GM12878 (cell line): ENCODE results near the gene HEATR9. TPM values are rescaled to one million over a fixed set of nuclear protein-coding genes. Genes with fewer than 3 reads are reported as not detected.

ENCODE experiments used
- BMI1 ChIP-seq: fragments of 450-650 bp; IDR thresholded peaks from 2 replicates; pipeline ENCODE4 v1.6.1; 2016; ENCODE audit warnings: mild to moderate bottlenecking, moderate library complexity, borderline replicate concordance
- ELK1 ChIP-seq: IDR thresholded peaks from 2 replicates; pipeline ENCODE4 v1.6.1; 2012; ENCODE audit warnings: low read depth, low read length, improper control_type of control experiment
- EP300 ChIP-seq, 2 experiments: fragments of 150-350 bp in 1 of 2; IDR thresholded peaks; 2 replicates each; pipeline ENCODE4 v1.6.1; 2011 to 2012; ENCODE audit warnings: low read depth in 2 of 2, low read length in 2 of 2, borderline replicate concordance in 1 of 2, improper control_type of control experiment in 1 of 2, inconsistent platforms in 1 of 2; ENCODE audit not compliant: control insufficient read depth in 1 of 2
- FOXM1 ChIP-seq: IDR thresholded peaks from 2 replicates; pipeline ENCODE4 v1.6.1; 2012; ENCODE audit warnings: low read depth, mild to moderate bottlenecking, inconsistent platforms, low read length, moderate library complexity
- GABPA ChIP-seq: IDR thresholded peaks from 2 replicates; pipeline ENCODE4 v1.6.1; 2014; ENCODE audit warnings: antibody characterized with exemption, low read depth, mild to moderate bottlenecking, inconsistent platforms
- IKZF1 ChIP-seq: fragments of 450-650 bp; conservative IDR thresholded peaks from 2 replicates; pipeline ENCODE4 v1.6.1; 2017; ENCODE audit warnings: antibody characterized with exemption, mild to moderate bottlenecking
- IKZF2 ChIP-seq, 2 experiments: fragments of 450-650 bp; IDR thresholded peaks; 2 replicates each; pipeline ENCODE4 v1.6.1; 2017; ENCODE audit warnings: mild to moderate bottlenecking in 2 of 2, moderate library complexity in 2 of 2
- KDM1A ChIP-seq: fragments of 200-600 bp; sonication (generic); IDR thresholded peaks from 2 replicates; pipeline ENCODE4 v1.6.1; 2016; ENCODE audit warnings: borderline replicate concordance
- KLF5 ChIP-seq: fragments of 450-650 bp; IDR thresholded peaks from 2 replicates; pipeline ENCODE4 v1.6.1; 2014; ENCODE audit warnings: mild to moderate bottlenecking; ENCODE audit not compliant: partially characterized antibody
- MTA3 ChIP-seq: IDR thresholded peaks from 2 replicates; pipeline ENCODE4 v1.6.1; 2012; ENCODE audit warnings: low read length, inconsistent platforms, borderline replicate concordance
- MYC ChIP-seq: IDR thresholded peaks from 2 replicates; pipeline ENCODE4 v1.6.1; 2011; ENCODE audit warnings: mild to moderate bottlenecking, low read length, moderate library complexity, inconsistent platforms; ENCODE audit not compliant: insufficient read depth, insufficient replicate concordance, insufficient read length, severe bottlenecking
- NFXL1 ChIP-seq: fragments of 450-650 bp; IDR thresholded peaks from 2 replicates; pipeline ENCODE4 v1.6.1; 2017; ENCODE audit warnings: antibody characterized with exemption, mild to moderate bottlenecking, borderline replicate concordance
- NRF1 ChIP-seq: conservative IDR thresholded peaks from 2 replicates; pipeline ENCODE4 v1.6.1; 2011; ENCODE audit warnings: mild to moderate bottlenecking, low read depth, low read length, improper control_type of control experiment
- SIN3A ChIP-seq: IDR thresholded peaks from 2 replicates; pipeline ENCODE4 v1.6.1; 2012; ENCODE audit warnings: low read depth, low read length, improper control_type of control experiment
- TCF3 ChIP-seq: IDR thresholded peaks from 2 replicates; pipeline ENCODE4 v1.6.1; 2012; ENCODE audit warnings: low read depth, mild to moderate bottlenecking, low read length, borderline replicate concordance; ENCODE audit not compliant: insufficient read depth
- TCF7 ChIP-seq: IDR thresholded peaks from 2 replicates; pipeline ENCODE4 v1.6.1; 2014; ENCODE audit warnings: antibody characterized with exemption, borderline replicate concordance
- ZBTB33 ChIP-seq: fragments of 450-650 bp; IDR thresholded peaks from 2 replicates; pipeline ENCODE4 v1.6.1; 2017; ENCODE audit warnings: mild to moderate bottlenecking
- ZNF24 ChIP-seq: fragments of 450-650 bp; IDR thresholded peaks from 2 replicates; pipeline ENCODE4 v1.6.1; 2017; ENCODE audit warnings: antibody characterized with exemption, mild to moderate bottlenecking
- ZNF687 ChIP-seq: fragments of 450-650 bp; IDR thresholded peaks from 2 replicates; pipeline ENCODE4 v1.6.1; 2017; ENCODE audit warnings: mild to moderate bottlenecking, moderate library complexity
- polyA plus RNA-seq, 11 experiments: library from polyadenylated mRNA; depleted of rRNA in 4 of 11; unstranded in 6 of 11; stranded (reverse) in 5 of 11; fragments of >200 nt; fragmentation: Nextera tagmentation in 4 of 11; fragmentation: Illumina TruSeq in 1 of 11; extraction: Ambion mirVana in 4 of 11; extraction: Trizol in 1 of 11; gene quantifications; 1 replicate in 1 of 11; 2 replicates in 10 of 11; pipeline versions ENCODE4 v1.2.1 to v1.2.3, GENCODE V29; 2011 to 2016; ENCODE audit warnings: inconsistent platforms in 2 of 11, missing spikeins in 2 of 11, low read depth in 1 of 11
- total RNA-seq, 4 experiments: library from RNA; depleted of rRNA in 3 of 4; stranded (reverse); fragments of >200 nt in 3 of 4; fragmentation: Illumina TruSeq in 1 of 4; extraction: Trizol in 1 of 4; gene quantifications; 2 replicates each; pipeline versions ENCODE4 v1.2.1 to v1.2.3, GENCODE V29; 2013 to 2021

HEATR9 gene
- total and polyA plus RNA-seq, 10 of the 15 experiments (the other 5 are each of a cell fraction or from before 2014, with no cell fraction given) = 0.04 to 0.43 (median 0.13) TPM; not detected in 2

- no peak for TF ChIP-seq MTA3
- TF ChIP-seq GABPA = no peak
- TF ChIP-seq NFXL1 = no peak
- TF ChIP-seq SIN3A = no peak
- no peak for TF ChIP-seq TCF7
- no peak for TF ChIP-seq BMI1
- no peak for TF ChIP-seq MYC
- no peak for TF ChIP-seq ZNF24
- peak; percentile 87 for TF ChIP-seq IKZF1
- TF ChIP-seq ZBTB33 = no peak
- no peak for TF ChIP-seq ELK1
- no peak for TF ChIP-seq NRF1
- TF ChIP-seq FOXM1 = peak; percentile 41; the same call in 1 of the 2 replicates
- peak; percentile 81 for TF ChIP-seq ZNF687
- peak; percentile 74 to 78; a peak in 1 of 4 replicates for TF ChIP-seq IKZF2 (IDR thresholded peaks at IDR 0.05)
- TF ChIP-seq EP300 (IDR thresholded peaks at IDR 0.05; ENCODE audit: borderline replicate concordance in 1 of 2, control insufficient read depth in 1 of 2, low read depth in 2 of 2, low read length in 2 of 2) = peak; percentile 34 to 81; a peak in 2 of 4 replicates
- no peak for TF ChIP-seq KLF5
- peak; percentile 56; the same call in 1 of the 2 replicates for TF ChIP-seq TCF3
- no peak for TF ChIP-seq KDM1A
Measured at GRCh38 chr17:35879773-35880654, 11.3 kb upstream of the HEATR9 start, which contains the start of gene CCL5 (continued).
